WTC11 (cell line): ENCODE measurements around the gene TRAF3IP3. TPM values are rescaled to one million over a fixed set of nuclear protein-coding genes. Genes with fewer than 3 reads are reported as not detected.

ENCODE experiments used
- ATAC-seq: fragments of 200-7000 bp; cut with Tn5 transposase; 2 replicates; pipeline ENCODE4 v1.10.0; 2021; ENCODE audit warnings: mild to moderate bottlenecking, moderate library complexity
- CTCF ChIA-PET: fragments of 300-600 bp; sonication (Branson Sonifier 250); formaldehyde crosslinking; loops from one replicate; lab custom pipeline; 2021; ENCODE audit warnings: antibody characterized with exemption; lab: Charles Lee
- POLR2A ChIA-PET: fragments of 350-600 bp; sonication (Branson Sonifier 250); formaldehyde crosslinking; loops from one replicate; lab custom pipeline; 2021; ENCODE audit warnings: antibody characterized with exemption; lab: Charles Lee
- DNase-seq: peaks from one replicate; pipeline ENCODE4 v3.0.0; 2021; ENCODE audit warnings: low spot score
- H3K27ac Mint-ChIP-seq: 2 replicates; pipeline ENCODE4 v1.8.0; 2021; ENCODE audit warnings: mixed read lengths
- H3K27me3 Mint-ChIP-seq: 2 replicates; pipeline ENCODE4 v1.8.0; 2021; ENCODE audit warnings: low read depth, mild to moderate bottlenecking, moderate library complexity, mixed read lengths
- H3K36me3 Mint-ChIP-seq: 2 replicates; pipeline ENCODE4 v1.8.0; 2021; ENCODE audit warnings: mixed read lengths
- H3K4me1 Mint-ChIP-seq: 2 replicates; pipeline ENCODE4 v1.8.0; 2022; ENCODE audit warnings: mixed read lengths
- H3K4me3 Mint-ChIP-seq: 2 replicates; pipeline ENCODE4 v1.8.0; 2021; ENCODE audit warnings: mild to moderate bottlenecking, moderate library complexity, mixed read lengths
- H3K9me3 Mint-ChIP-seq: 2 replicates; pipeline ENCODE4 v1.8.0; 2021; ENCODE audit warnings: mixed read lengths
- ELF4 ChIP-seq: sonication (generic); formaldehyde crosslinking; IDR thresholded peaks from 2 replicates; pipeline ENCODE4 v1.8.1; 2022; ENCODE audit warnings: low read depth, mild to moderate bottlenecking, moderate library complexity, missing genetic modification reagents
- ESRRA ChIP-seq: sonication (generic); formaldehyde crosslinking; IDR thresholded peaks from 2 replicates; pipeline ENCODE4 v1.8.1; 2022; ENCODE audit warnings: mild to moderate bottlenecking, missing genetic modification reagents, borderline replicate concordance
- FOXK1 ChIP-seq: sonication (generic); formaldehyde crosslinking; IDR thresholded peaks from 2 replicates; pipeline ENCODE4 v1.8.0; 2022; ENCODE audit warnings: mild to moderate bottlenecking, moderate library complexity, missing genetic modification reagents
- GRHL2 ChIP-seq: fragments of 250-450 bp; sonication (Bioruptor Pico); IDR thresholded peaks from 2 replicates; pipeline ENCODE4 v1.8.0; 2022; ENCODE audit warnings: mild to moderate bottlenecking, moderate library complexity; ENCODE audit not compliant: insufficient replicate concordance, severe bottlenecking
- HMGA2 ChIP-seq: fragments of 250-450 bp; sonication (Bioruptor Pico); IDR thresholded peaks from 2 replicates; pipeline ENCODE4 v1.4.0; 2021; ENCODE audit warnings: mild to moderate bottlenecking, moderate library complexity
- IRF2 ChIP-seq: sonication (generic); formaldehyde crosslinking; IDR thresholded peaks from 2 replicates; pipeline ENCODE4 v1.8.0; 2022; ENCODE audit warnings: low read depth, missing genetic modification reagents, borderline replicate concordance
- MXD4 ChIP-seq: fragments of 250-450 bp; sonication (Bioruptor Pico); IDR thresholded peaks from 2 replicates; pipeline ENCODE4 v1.8.0; 2021; ENCODE audit warnings: mild to moderate bottlenecking, moderate library complexity, borderline replicate concordance
- MYBL2 ChIP-seq: sonication (generic); formaldehyde crosslinking; IDR thresholded peaks from 2 replicates; pipeline ENCODE4 v1.8.1; 2023; ENCODE audit warnings: mild to moderate bottlenecking, moderate library complexity, missing genetic modification reagents
- NR1H2 ChIP-seq: sonication (generic); formaldehyde crosslinking; IDR thresholded peaks from 2 replicates; pipeline ENCODE4 v1.9.0; 2021; ENCODE audit warnings: mild to moderate bottlenecking, moderate library complexity, missing genetic modification reagents
- NR2C2 ChIP-seq: sonication (generic); formaldehyde crosslinking; IDR thresholded peaks from 2 replicates; pipeline ENCODE4 v1.8.0; 2022; ENCODE audit warnings: mild to moderate bottlenecking, missing genetic modification reagents
- OVOL2 ChIP-seq: fragments of 250-450 bp; sonication (Bioruptor Pico); IDR thresholded peaks from 2 replicates; pipeline ENCODE4 v1.9.0; 2021; ENCODE audit warnings: mild to moderate bottlenecking, borderline replicate concordance
- PRRX2 ChIP-seq: fragments of 250-450 bp; sonication (Bioruptor Pico); IDR thresholded peaks from 2 replicates; pipeline ENCODE4 v1.8.0; 2021; ENCODE audit warnings: mild to moderate bottlenecking
- SP1 ChIP-seq: sonication (generic); formaldehyde crosslinking; conservative IDR thresholded peaks from 2 replicates; pipeline ENCODE4 v1.8.1; 2022; ENCODE audit warnings: missing genetic modification reagents
- ZNF263 ChIP-seq: sonication (generic); formaldehyde crosslinking; IDR thresholded peaks from 2 replicates; pipeline ENCODE4 v1.8.1; 2022; ENCODE audit warnings: low read depth, mild to moderate bottlenecking, moderate library complexity, missing genetic modification reagents
- ZNF396 ChIP-seq: fragments of 250-450 bp; sonication (Bioruptor Pico); IDR thresholded peaks from 2 replicates; pipeline ENCODE4 v1.8.0; 2021; ENCODE audit warnings: mild to moderate bottlenecking, moderate library complexity, borderline replicate concordance
- total RNA-seq: library from RNA; stranded (reverse); gene quantifications from 3 replicates; pipeline ENCODE4 v1.2.3, GENCODE V29; 2021
- TF ChIP-seq, protein P1 (sequence below): fragments of 250-450 bp; sonication (Bioruptor Pico); IDR thresholded peaks from 2 replicates; pipeline ENCODE4 v1.8.0; 2021; ENCODE audit warnings: mild to moderate bottlenecking
- TF ChIP-seq, protein P2 (sequence below): sonication (generic); formaldehyde crosslinking; conservative IDR thresholded peaks from 2 replicates; pipeline ENCODE4 v1.8.1; 2022; ENCODE audit warnings: mild to moderate bottlenecking, missing genetic modification reagents
- TF ChIP-seq, protein P3 (sequence below): sonication (generic); formaldehyde crosslinking; IDR thresholded peaks from 2 replicates; pipeline ENCODE4 v1.8.1; 2022; ENCODE audit warnings: low read depth, mild to moderate bottlenecking, moderate library complexity, missing genetic modification reagents, borderline replicate concordance
- TF ChIP-seq, protein P4 (sequence below): sonication (generic); formaldehyde crosslinking; IDR thresholded peaks from 2 replicates; pipeline ENCODE4 v1.8.0; 2023; ENCODE audit warnings: missing genetic modification reagents, mild to moderate bottlenecking, borderline replicate concordance
- TF ChIP-seq, protein P5 (sequence below): fragments of 250-450 bp; sonication (Bioruptor Pico); IDR thresholded peaks from 2 replicates; pipeline ENCODE4 v1.9.0; 2021; ENCODE audit warnings: mild to moderate bottlenecking

The TRAF3IP3 gene
- total RNA-seq, 1 experiment from 2014 or later, result 0.74 TPM

DNA sequence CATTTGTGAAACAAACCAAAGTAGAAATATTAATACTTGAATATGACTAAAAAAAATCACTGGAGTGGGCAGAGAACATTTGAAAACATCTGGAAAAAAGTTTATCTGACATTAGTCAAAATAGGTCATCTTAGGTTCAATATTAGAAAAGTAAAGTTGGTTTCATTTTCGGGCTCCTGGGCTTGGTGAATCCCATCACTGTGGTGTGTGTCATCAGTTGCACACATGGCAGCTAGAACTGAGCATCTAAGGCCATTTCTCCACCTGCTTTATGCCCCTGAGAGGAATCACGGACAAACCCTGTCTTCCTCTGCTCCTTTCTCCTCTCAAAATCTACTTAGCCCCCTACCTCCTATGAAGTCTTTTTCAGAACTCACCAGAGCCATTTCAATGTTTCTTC, 45.8 kb upstream of the TRAF3IP3 start:
- Mint-ChIP-seq H3K27me3 (no peaks in the 10 kb centered on the region), H3K4me1 (peaks cover 9% of the 10 kb centered on the region; the same call in 1 of the 2 replicates), H3K27ac (no peak overlapping the region), H3K9me3 (no peaks in the 10 kb centered on the region), H3K36me3 (no peaks in the 10 kb centered on the region), H3K4me3 (no peak overlapping the region)
- no peak for ATAC-seq
- TF ChIP-seq PRRX2 (no peak), NR1H2 (no peak), OVOL2 (CRISPR knock-in tag) (no peak), FOXK1 (CRISPR knock-in tag) (no peak), ZNF396 (CRISPR knock-in tag) (no peak), ESRRA (CRISPR knock-in tag) (no peak), HMGA2 (CRISPR knock-in tag) (no peak), SP1 (no peak), MXD4 (CRISPR knock-in tag) (no peak), ELF4 (CRISPR knock-in tag) (no peak)
- TF ChIP-seq, protein P1, sequence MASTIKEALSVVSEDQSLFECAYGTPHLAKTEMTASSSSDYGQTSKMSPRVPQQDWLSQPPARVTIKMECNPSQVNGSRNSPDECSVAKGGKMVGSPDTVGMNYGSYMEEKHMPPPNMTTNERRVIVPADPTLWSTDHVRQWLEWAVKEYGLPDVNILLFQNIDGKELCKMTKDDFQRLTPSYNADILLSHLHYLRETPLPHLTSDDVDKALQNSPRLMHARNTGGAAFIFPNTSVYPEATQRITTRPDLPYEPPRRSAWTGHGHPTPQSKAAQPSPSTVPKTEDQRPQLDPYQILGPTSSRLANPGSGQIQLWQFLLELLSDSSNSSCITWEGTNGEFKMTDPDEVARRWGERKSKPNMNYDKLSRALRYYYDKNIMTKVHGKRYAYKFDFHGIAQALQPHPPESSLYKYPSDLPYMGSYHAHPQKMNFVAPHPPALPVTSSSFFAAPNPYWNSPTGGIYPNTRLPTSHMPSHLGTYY, result no peak
- TF ChIP-seq, protein P2, sequence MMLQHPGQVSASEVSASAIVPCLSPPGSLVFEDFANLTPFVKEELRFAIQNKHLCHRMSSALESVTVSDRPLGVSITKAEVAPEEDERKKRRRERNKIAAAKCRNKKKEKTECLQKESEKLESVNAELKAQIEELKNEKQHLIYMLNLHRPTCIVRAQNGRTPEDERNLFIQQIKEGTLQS, result no peak
- TF ChIP-seq, protein P3, sequence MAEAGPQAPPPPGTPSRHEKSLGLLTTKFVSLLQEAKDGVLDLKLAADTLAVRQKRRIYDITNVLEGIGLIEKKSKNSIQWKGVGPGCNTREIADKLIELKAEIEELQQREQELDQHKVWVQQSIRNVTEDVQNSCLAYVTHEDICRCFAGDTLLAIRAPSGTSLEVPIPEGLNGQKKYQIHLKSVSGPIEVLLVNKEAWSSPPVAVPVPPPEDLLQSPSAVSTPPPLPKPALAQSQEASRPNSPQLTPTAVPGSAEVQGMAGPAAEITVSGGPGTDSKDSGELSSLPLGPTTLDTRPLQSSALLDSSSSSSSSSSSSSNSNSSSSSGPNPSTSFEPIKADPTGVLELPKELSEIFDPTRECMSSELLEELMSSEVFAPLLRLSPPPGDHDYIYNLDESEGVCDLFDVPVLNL (CRISPR knock-in tag), result no peak
- TF ChIP-seq, protein P4, sequence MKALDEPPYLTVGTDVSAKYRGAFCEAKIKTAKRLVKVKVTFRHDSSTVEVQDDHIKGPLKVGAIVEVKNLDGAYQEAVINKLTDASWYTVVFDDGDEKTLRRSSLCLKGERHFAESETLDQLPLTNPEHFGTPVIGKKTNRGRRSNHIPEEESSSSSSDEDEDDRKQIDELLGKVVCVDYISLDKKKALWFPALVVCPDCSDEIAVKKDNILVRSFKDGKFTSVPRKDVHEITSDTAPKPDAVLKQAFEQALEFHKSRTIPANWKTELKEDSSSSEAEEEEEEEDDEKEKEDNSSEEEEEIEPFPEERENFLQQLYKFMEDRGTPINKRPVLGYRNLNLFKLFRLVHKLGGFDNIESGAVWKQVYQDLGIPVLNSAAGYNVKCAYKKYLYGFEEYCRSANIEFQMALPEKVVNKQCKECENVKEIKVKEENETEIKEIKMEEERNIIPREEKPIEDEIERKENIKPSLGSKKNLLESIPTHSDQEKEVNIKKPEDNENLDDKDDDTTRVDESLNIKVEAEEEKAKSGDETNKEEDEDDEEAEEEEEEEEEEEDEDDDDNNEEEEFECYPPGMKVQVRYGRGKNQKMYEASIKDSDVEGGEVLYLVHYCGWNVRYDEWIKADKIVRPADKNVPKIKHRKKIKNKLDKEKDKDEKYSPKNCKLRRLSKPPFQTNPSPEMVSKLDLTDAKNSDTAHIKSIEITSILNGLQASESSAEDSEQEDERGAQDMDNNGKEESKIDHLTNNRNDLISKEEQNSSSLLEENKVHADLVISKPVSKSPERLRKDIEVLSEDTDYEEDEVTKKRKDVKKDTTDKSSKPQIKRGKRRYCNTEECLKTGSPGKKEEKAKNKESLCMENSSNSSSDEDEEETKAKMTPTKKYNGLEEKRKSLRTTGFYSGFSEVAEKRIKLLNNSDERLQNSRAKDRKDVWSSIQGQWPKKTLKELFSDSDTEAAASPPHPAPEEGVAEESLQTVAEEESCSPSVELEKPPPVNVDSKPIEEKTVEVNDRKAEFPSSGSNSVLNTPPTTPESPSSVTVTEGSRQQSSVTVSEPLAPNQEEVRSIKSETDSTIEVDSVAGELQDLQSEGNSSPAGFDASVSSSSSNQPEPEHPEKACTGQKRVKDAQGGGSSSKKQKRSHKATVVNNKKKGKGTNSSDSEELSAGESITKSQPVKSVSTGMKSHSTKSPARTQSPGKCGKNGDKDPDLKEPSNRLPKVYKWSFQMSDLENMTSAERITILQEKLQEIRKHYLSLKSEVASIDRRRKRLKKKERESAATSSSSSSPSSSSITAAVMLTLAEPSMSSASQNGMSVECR (CRISPR knock-in tag), result no peak
- TF ChIP-seq, protein P5, sequence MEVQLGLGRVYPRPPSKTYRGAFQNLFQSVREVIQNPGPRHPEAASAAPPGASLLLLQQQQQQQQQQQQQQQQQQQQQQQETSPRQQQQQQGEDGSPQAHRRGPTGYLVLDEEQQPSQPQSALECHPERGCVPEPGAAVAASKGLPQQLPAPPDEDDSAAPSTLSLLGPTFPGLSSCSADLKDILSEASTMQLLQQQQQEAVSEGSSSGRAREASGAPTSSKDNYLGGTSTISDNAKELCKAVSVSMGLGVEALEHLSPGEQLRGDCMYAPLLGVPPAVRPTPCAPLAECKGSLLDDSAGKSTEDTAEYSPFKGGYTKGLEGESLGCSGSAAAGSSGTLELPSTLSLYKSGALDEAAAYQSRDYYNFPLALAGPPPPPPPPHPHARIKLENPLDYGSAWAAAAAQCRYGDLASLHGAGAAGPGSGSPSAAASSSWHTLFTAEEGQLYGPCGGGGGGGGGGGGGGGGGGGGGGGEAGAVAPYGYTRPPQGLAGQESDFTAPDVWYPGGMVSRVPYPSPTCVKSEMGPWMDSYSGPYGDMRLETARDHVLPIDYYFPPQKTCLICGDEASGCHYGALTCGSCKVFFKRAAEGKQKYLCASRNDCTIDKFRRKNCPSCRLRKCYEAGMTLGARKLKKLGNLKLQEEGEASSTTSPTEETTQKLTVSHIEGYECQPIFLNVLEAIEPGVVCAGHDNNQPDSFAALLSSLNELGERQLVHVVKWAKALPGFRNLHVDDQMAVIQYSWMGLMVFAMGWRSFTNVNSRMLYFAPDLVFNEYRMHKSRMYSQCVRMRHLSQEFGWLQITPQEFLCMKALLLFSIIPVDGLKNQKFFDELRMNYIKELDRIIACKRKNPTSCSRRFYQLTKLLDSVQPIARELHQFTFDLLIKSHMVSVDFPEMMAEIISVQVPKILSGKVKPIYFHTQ (CRISPR knock-in tag), result no peak
- DNase-seq, result no peak
- CTCF ChIA-PET, result no interaction called here
- POLR2A ChIA-PET, result no interaction called here

DNA sequence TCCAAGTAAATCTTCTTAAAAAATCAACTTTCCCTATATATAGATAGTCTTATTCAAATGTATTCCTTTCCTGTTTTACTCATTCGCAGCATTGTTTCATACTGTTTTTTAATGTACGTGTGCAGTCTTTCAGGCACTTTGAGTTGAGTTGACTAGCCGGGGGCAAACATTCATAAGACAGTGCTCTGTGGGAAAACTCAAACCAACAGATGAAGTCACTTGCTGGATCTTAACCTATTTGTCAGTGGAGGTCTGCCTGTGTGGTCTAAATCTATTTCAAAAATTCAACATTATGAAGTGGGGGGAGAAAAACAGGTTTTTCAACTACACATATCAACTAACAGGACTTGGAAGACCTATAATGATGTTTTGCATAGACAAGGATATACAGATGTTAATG, 45.0 kb upstream of the TRAF3IP3 start:
- Mint-ChIP-seq H3K27me3 (peaks cover 3% of the 10 kb centered on the region; the same call in 1 of the 2 replicates), H3K36me3 (no peaks in the 10 kb centered on the region), H3K9me3 (no peaks in the 10 kb centered on the region), H3K4me3 (no peak overlapping the region), H3K4me1 (peaks cover 9% of the 10 kb centered on the region; the same call in 1 of the 2 replicates), H3K27ac (no peak overlapping the region)
- ATAC-seq (no peak), DNase-seq (no peak)
- ChIA-PET POLR2A (no interaction called here), CTCF (interaction anchor here (1.3 kb wide), 1 partner anchor 135 kb away, joined by 5 read pairs; no protein-coding TSS in a partner anchor)
- TF ChIP-seq, protein P4 (CRISPR knock-in tag), result no peak
- no peak for TF ChIP-seq IRF2 (CRISPR knock-in tag)
- TF ChIP-seq ZNF263, result no peak
- no peak for TF ChIP-seq GRHL2 (CRISPR knock-in tag)
- TF ChIP-seq, protein P3 (CRISPR knock-in tag), result no peak
- no peak for TF ChIP-seq NR2C2 (CRISPR knock-in tag)
- TF ChIP-seq MYBL2, result no peak
